Measurements from ENCODE around the gene PEX12. TPM values are rescaled to one million over a fixed set of nuclear protein-coding genes. Genes with fewer than 3 reads are reported as not detected.

The PEX12 gene
- total RNA-seq, 2 experiments from 2014 or later: 3.0 to 3.2 TPM

- H3K27me3 Mint-ChIP-seq: no peaks in the 10 kb centered on the region
- H3K27ac Mint-ChIP-seq: peak overlapping the region; percentile 82
- H3K4me1 ChIP-seq (ENCODE audit: insufficient read depth, low read length): peaks cover 23% of the 10 kb centered on the region
- no peaks in the 10 kb centered on the region for H3K27me3 ChIP-seq (ENCODE audit: control insufficient read depth in 1 of 2, insufficient read depth in 2 of 2, low read length in 2 of 2)
- no peaks in the 10 kb centered on the region for H3K36me3 ChIP-seq (ENCODE audit: insufficient read depth, low read length)
- ChIA-PET POLR2A (interaction anchor here (0.8 to 7.8 kb wide), 10 partner anchors 37 to 379 kb away, joined by 3 to 84 read pairs (median 6); partner anchors contain the start of genes PEX12 and SLFN5), CTCF (interaction anchor here (0.9 to 1.2 kb wide), 2 partner anchors 38 to 228 kb away, joined by 3 read pairs; partner anchors contain the start of gene PEX12)
- peaks cover 5% of the 10 kb centered on the region for H3K36me3 Mint-ChIP-seq (ENCODE audit: low read depth)
- ATAC-seq (ENCODE audit: poor library complexity): peak; percentile 47
- H3K4me3 ChIP-seq (ENCODE audit: low read length): peak overlapping the region; percentile 56
- no peak for TF ChIP-seq CTCF (IDR thresholded peaks at IDR 0.05)
- no peaks in the 10 kb centered on the region for H3K9me3 Mint-ChIP-seq
- peaks cover 60% of the 10 kb centered on the region for H3K4me1 Mint-ChIP-seq (ENCODE audit: low read depth)
- H3K4me3 Mint-ChIP-seq: peak overlapping the region; percentile 93
- H3K9me3 ChIP-seq (ENCODE audit: control insufficient read depth in 1 of 2, insufficient read depth in 1 of 2, low read length in 2 of 2): no peaks in the 10 kb centered on the region
- DNase-seq: peak in 7 of 14 experiments; percentile 21 to 83 (median 59)
- intact Hi-C loops (cut with DNase I, micrococcal nuclease): loop anchor here in 1 of 2 experiments (5.0 to 10.0 kb wide), 2 partner anchors 207 to 1116 kb away; no protein-coding TSS in a partner anchor
- peak overlapping the region; percentile 67 to 85 for H3K27ac ChIP-seq (ENCODE audit: low read depth in 1 of 2, low read length in 2 of 2)
Measured at GRCh38 chr17:35540589-35541404, 37.6 kb downstream of the PEX12 start.

GRCh38 chr17:35539659-35540026 is 38.7 kb downstream of the PEX12 start:
- peak overlapping the region; percentile 26 for H3K4me3 ChIP-seq (ENCODE audit: low read length)
- Mint-ChIP-seq H3K27ac (peak overlapping the region; percentile 82), H3K9me3 (no peaks in the 10 kb centered on the region), H3K4me3 (peak overlapping the region; percentile 83), H3K27me3 (no peaks in the 10 kb centered on the region), H3K36me3 (ENCODE audit: low read depth) (peaks cover 5% of the 10 kb centered on the region), H3K4me1 (ENCODE audit: low read depth) (peaks cover 63% of the 10 kb centered on the region)
- H3K4me1 ChIP-seq (ENCODE audit: insufficient read depth, low read length): peaks cover 31% of the 10 kb centered on the region
- CTCF ChIA-PET: interaction anchor here (0.6 to 2.3 kb wide), 33 partner anchors 10 to 450 kb away, joined by 3 to 47 read pairs (median 4); partner anchors contain the start of genes NLE1, PEX12 and SLFN5
- no peaks in the 10 kb centered on the region for H3K27me3 ChIP-seq (ENCODE audit: control insufficient read depth in 1 of 2, insufficient read depth in 2 of 2, low read length in 2 of 2)
- DNase-seq (peak in 1 of 14 experiments; percentile 22), ATAC-seq (ENCODE audit: poor library complexity) (no peak)
- H3K9me3 ChIP-seq (ENCODE audit: control insufficient read depth in 1 of 2, insufficient read depth in 1 of 2, low read length in 2 of 2): no peaks in the 10 kb centered on the region
- TF ChIP-seq CTCF (IDR thresholded peaks at IDR 0.05): peak; percentile 14
- H3K36me3 ChIP-seq (ENCODE audit: insufficient read depth, low read length): no peaks in the 10 kb centered on the region
- POLR2A ChIA-PET: interaction anchor here (0.7 to 8.1 kb wide), 18 partner anchors 13 to 493 kb away, joined by 3 to 153 read pairs (median 4); partner anchors contain the start of genes AP2B1, NLE1, PEX12 and SLFN11
- intact Hi-C loops (cut with DNase I, micrococcal nuclease): loop anchor here (1.0 to 10.0 kb wide), 9 partner anchors 52 to 1115 kb away; partner anchors contain the start of genes SLFN11 (in 1 of the 2) and SLFN12 (in 1 of the 2)
- H3K27ac ChIP-seq (ENCODE audit: low read depth in 1 of 2, low read length in 2 of 2): peak overlapping the region; percentile 38 to 85

GRCh38 chr17:35537601-35538141 is 40.7 kb downstream of the PEX12 start, which contains the start of gene SLFN12L:
Gene SLFN12L, minus strand, starts transcription at chr17:35537678. Its CDS starts 15,314 bp downstream, at chr17:35522364.
- Mint-ChIP-seq H3K27ac (peak within 1 kb of the TSS; percentile 82), H3K36me3 (ENCODE audit: low read depth) (peaks cover 9% of the 10 kb centered on the region), H3K4me1 (ENCODE audit: low read depth) (peaks cover 66% of the 10 kb centered on the region), H3K4me3 (peak within 1 kb of the TSS; percentile 91), H3K27me3 (no peaks in the 10 kb centered on the region), H3K9me3 (no peaks in the 10 kb centered on the region)
- Histone ChIP-seq H3K9me3 (ENCODE audit: control insufficient read depth in 1 of 2, insufficient read depth in 1 of 2, low read length in 2 of 2) (no peaks in the 10 kb centered on the region), H3K36me3 (ENCODE audit: insufficient read depth, low read length) (no peaks in the 10 kb centered on the region), H3K27me3 (ENCODE audit: control insufficient read depth in 1 of 2, insufficient read depth in 2 of 2, low read length in 2 of 2) (no peaks in the 10 kb centered on the region), H3K27ac (ENCODE audit: low read depth in 1 of 2, low read length in 2 of 2) (peak within 1 kb of the TSS; percentile 58 to 86), H3K4me1 (ENCODE audit: insufficient read depth, low read length) (peaks cover 42% of the 10 kb centered on the region), H3K4me3 (ENCODE audit: low read length) (peak within 1 kb of the TSS; percentile 61)
- ATAC-seq (ENCODE audit: poor library complexity) (peak; percentile 9), DNase-seq (peak in 4 of 14 experiments; percentile 34 to 88 (median 56))
- POLR2A ChIA-PET: interaction anchor here (0.6 to 8.1 kb wide), 17 partner anchors 16 to 487 kb away, joined by 3 to 153 read pairs (median 7); partner anchors contain the start of genes PEX12, RAD51D, SLFN11 and SLFN13
- TF ChIP-seq CTCF (IDR thresholded peaks at IDR 0.05): no peak
- CTCF ChIA-PET: interaction anchor here (1.4 to 4.6 kb wide), 5 partner anchors 41 to 226 kb away, joined by 3 to 57 read pairs (median 9); partner anchors contain the start of gene PEX12
- intact Hi-C loops (cut with DNase I, micrococcal nuclease): loop anchor here (2.0 to 5.0 kb wide), 5 partner anchors 50 to 293 kb away; partner anchors contain the start of genes SLFN11 (in 1 of the 2) and SLFN12 (in 1 of the 2)

Data from CD4-positive, alpha-beta T cell (primary cell).